Small intestine (tissue), 7 donors: ENCODE data around the gene MTCL1. TPM values are rescaled to one million over a fixed set of nuclear protein-coding genes. Genes with fewer than 3 reads are reported as not detected.
"Not testable (repeated sequence)": the region's sequence is repeated elsewhere in the genome, so short reads cannot be mapped to it uniquely, and the experiment has no call there.

Experiments
- DNase-seq, 2 donors: peaks; one replicate each; pipeline versions ENCODE4 v3.0.0 to v3.0.0-alpha.2; 2013
- FAIRE-seq: peaks from 2 replicates; lab custom pipeline; 2012; peaks lifted over from hg19 to GRCh38; lab: Jason Lieb, UNC
- H3K27ac ChIP-seq, 3 donors: one replicate each; pipeline ENCODE4 v1.5.1; 2013; ENCODE audit warnings: low read length in 2 of 3, mild to moderate bottlenecking in 2 of 3, control low read depth in 1 of 3, inconsistent platforms in 1 of 3, low read depth in 1 of 3, moderate library complexity in 1 of 3
- H3K27me3 ChIP-seq, 3 donors: one replicate each; pipeline ENCODE4 v1.6.1; 2013; ENCODE audit warnings: low read length in 3 of 3, inconsistent platforms in 1 of 3; ENCODE audit not compliant: control insufficient read depth in 3 of 3, insufficient read depth in 3 of 3
- H3K36me3 ChIP-seq, 3 donors: one replicate each; pipeline ENCODE4 v1.6.1; 2013; ENCODE audit warnings: low read length in 3 of 3, inconsistent platforms in 1 of 3, low read depth in 1 of 3, mild to moderate bottlenecking in 1 of 3, moderate library complexity in 1 of 3; ENCODE audit not compliant: control insufficient read depth in 3 of 3, insufficient read depth in 2 of 3
- H3K4me1 ChIP-seq, 3 donors: one replicate each; pipeline ENCODE4 v1.6.1; 2013; ENCODE audit warnings: low read length in 2 of 3, inconsistent platforms in 1 of 3, low read depth in 1 of 3, mild to moderate bottlenecking in 1 of 3, moderate library complexity in 1 of 3; ENCODE audit not compliant: control insufficient read depth in 3 of 3, insufficient read depth in 2 of 3
- H3K4me3 ChIP-seq, 3 donors: one replicate each; pipeline ENCODE4 v1.5.1; 2013; ENCODE audit warnings: low read length in 3 of 3, control low read depth in 1 of 3, inconsistent platforms in 1 of 3, low read depth in 1 of 3, mild to moderate bottlenecking in 1 of 3, moderate library complexity in 1 of 3
- H3K9me3 ChIP-seq, 2 donors: one replicate each; pipeline ENCODE4 v1.6.1; 2013; ENCODE audit warnings: low read depth in 1 of 2, low read length in 1 of 2; ENCODE audit not compliant: control insufficient read depth in 2 of 2, insufficient read depth in 1 of 2
- WGBS, 3 donors: extraction: QIAGEN DNeasy Blood & Tissue Kit; methylation state at CpG; one replicate each; pipeline ENCODE4 v1.1.7; 2013; 5-methylcytosine and 5-hydroxymethylcytosine counted together
- polyA plus RNA-seq, 4 donors: library from polyadenylated mRNA; stranded (reverse) in 3 of 4; unstranded in 1 of 4; fragments of 200-250 nt in 3 of 4; fragments of 120-200 nt in 1 of 4; gene quantifications; one replicate each; pipeline versions ENCODE4 v1.2.1 to v1.2.3, GENCODE V29; 2013
- donor health status: healthy with polysubstance abuse.
- donor health status: control.
- donor health status: control.
- donor health status: Bipolar disorder and iron deficiency.
- donor health status: healthy.

The MTCL1 gene
- polyA plus RNA-seq, 4 donors: 2.5 to 12.4 (median 6.0) TPM

DNA sequence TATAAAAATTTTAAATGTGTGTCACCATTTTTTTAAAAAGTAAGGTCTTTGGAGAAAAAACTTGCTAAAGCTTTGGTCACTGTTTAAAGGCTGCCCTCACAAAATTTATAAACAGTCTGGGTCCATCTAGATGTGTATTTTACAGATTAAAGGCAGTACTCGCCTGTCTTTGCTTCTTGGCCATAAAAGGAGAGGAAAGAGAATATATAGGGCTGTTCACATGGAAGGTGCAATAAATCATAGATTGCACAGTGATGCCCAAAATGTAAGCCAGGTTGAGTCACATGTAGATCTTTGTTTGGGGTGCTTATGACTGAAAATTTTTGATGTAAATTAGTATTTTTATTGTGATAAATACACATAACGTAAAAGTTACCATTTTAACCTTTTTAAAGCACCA is 55.6 kb downstream of the MTCL1 start:
- H3K4me3 ChIP-seq: no peak overlapping the region
- 85 to 98% (median 90%) methylated on average over 2 of the region's 2 CpGs for WGBS, 3 donors
- no peaks in the 10 kb centered on the region for H3K27me3 ChIP-seq
- peaks cover 0 to 8% (median 0%) of the 10 kb centered on the region in 3 donors for H3K36me3 ChIP-seq
- DNase-seq (no peak), FAIRE-seq (no peak)
- H3K27ac ChIP-seq: no peak overlapping the region
- peaks cover 0 to 9% of the 10 kb centered on the region in 2 donors for H3K9me3 ChIP-seq
- H3K4me1 ChIP-seq: peaks cover 0 to 5% (median 0%) of the 10 kb centered on the region in 3 donors

GRCh38 chr18:8761535-8761934 is 56.2 kb downstream of the MTCL1 start:
- not testable (repeated sequence) for H3K27me3 ChIP-seq, H3K36me3 ChIP-seq, H3K9me3 ChIP-seq, FAIRE-seq, H3K4me3 ChIP-seq, H3K4me1 ChIP-seq, DNase-seq, H3K27ac ChIP-seq
- 94 to 95% (median 95%) methylated on average over 3 of the region's 3 CpGs for WGBS, 3 donors

- no peak overlapping the region for H3K4me3 ChIP-seq
- FAIRE-seq: no peak
- H3K27ac ChIP-seq: no peak overlapping the region
- WGBS, 3 donors: 85 to 95% (median 86%) methylated on average over 5 of the region's 5 CpGs
- H3K9me3 ChIP-seq: peaks cover 0 to 9% of the 10 kb centered on the region in 2 donors
- peaks cover 0 to 8% (median 0%) of the 10 kb centered on the region in 3 donors for H3K36me3 ChIP-seq
- no peaks in the 10 kb centered on the region for H3K27me3 ChIP-seq
- no peak for DNase-seq
- H3K4me1 ChIP-seq: peaks cover 0 to 5% (median 0%) of the 10 kb centered on the region in 3 donors
Measured at GRCh38 chr18:8762968-8763367, 57.6 kb downstream of the MTCL1 start.

- FAIRE-seq (no peak), DNase-seq (no peak)
- Histone ChIP-seq H3K4me1 (peaks cover 0 to 5% (median 0%) of the 10 kb centered on the region in 3 donors), H3K36me3 (peaks cover 0 to 8% (median 0%) of the 10 kb centered on the region in 3 donors), H3K9me3 (peaks cover 0 to 9% of the 10 kb centered on the region in 2 donors), H3K4me3 (no peak overlapping the region), H3K27me3 (no peaks in the 10 kb centered on the region), H3K27ac (no peak overlapping the region)
- WGBS, 3 donors: 79 to 83% (median 80%) methylated on average over 2 of the region's 2 CpGs
Measured at GRCh38 chr18:8763611-8764010, 58.3 kb downstream of the MTCL1 start.

DNA sequence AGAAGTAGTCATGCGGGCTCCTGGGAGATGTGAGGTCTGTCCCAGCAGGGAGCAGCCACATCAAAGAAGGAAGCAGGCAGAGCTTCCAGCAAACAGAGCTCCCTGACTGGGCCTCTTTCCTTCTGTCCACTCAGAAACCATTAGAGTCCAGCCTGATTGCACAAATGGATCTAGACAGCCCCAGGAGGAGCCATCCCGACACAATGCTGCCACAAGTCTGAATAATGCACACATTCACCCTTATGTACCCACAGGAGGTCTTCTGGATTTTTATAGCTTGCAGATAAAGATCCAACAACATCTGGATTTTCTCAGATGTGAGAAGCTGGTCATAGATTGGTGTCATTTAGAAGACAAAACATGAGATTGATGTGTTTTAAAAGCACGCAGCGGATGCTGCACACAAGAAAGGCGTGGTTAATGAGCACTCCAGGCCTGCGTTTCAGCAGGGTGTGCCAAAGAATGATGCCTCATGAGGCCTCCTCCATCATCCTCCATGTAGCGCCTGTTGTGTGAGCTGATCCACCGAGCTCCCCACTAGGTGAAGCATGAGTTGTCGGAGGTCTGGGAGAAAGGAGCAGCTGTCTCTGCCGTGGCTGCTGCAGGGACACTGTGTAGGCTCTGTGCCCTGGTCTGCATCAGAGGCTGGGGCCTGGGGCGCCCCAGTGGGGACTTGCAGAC is 60.6 kb downstream of the MTCL1 start:
- peaks cover 0 to 9% of the 10 kb centered on the region in 2 donors for H3K9me3 ChIP-seq
- no peak for FAIRE-seq
- peaks cover 0 to 3% (median 0%) of the 10 kb centered on the region in 3 donors for H3K4me1 ChIP-seq
- no peaks in the 10 kb centered on the region for H3K27me3 ChIP-seq
- H3K4me3 ChIP-seq: no peak overlapping the region
- WGBS, 3 donors: 71 to 89% (median 83%) methylated on average over 11 of the region's 11 CpGs
- no peak for DNase-seq
- peak overlapping the region in 1 of 3 donors; percentile 39 for H3K27ac ChIP-seq
- H3K36me3 ChIP-seq: peaks cover 0 to 5% (median 0%) of the 10 kb centered on the region in 3 donors

DNA sequence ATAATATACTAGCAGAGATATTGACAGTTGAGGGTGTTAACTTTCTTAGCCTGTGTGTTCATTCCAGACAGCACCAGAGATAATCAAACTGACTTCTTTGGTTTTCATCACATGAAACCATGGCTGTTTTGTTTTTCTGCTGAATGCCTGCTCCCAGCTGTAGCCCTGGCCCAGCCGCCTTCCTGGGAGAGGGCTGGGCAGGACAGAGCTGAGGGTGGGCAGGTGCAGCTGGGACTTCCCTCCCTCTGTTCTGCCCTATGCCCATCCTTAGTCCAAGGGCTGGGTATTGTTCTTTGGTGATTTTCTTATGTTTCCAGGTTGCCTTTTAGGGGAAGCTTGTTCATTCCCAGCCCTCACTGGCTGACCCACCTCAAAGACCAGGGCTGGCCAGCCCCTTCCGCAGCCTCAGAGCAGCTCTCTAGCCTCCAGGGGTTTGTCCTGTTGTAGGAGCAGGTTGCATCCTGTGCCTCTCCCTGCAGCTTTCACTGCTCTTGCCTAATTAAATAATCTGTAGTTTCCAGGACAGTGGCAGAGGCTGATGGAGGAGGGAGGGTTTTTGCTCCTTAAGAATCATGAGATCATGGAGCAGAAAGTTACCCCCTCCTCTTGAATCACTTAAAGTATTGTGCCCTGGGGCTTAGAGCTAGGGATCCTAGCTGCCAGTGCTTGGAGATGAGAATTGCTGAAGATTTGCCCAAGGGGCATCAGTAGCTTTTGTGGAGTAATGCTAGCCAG is 61.4 kb downstream of the MTCL1 start:
- peaks cover 0 to 3% (median 0%) of the 10 kb centered on the region in 3 donors for H3K4me1 ChIP-seq
- DNase-seq (no peak), FAIRE-seq (no peak)
- WGBS, 3 donors: 73 to 79% (median 78%) methylated on average over 2 of the region's 2 CpGs
- peak overlapping the region in 1 of 3 donors; percentile 39 for H3K27ac ChIP-seq
- H3K9me3 ChIP-seq: peaks cover 0 to 5% of the 10 kb centered on the region in 2 donors
- no peak overlapping the region for H3K4me3 ChIP-seq
- no peaks in the 10 kb centered on the region for H3K27me3 ChIP-seq
- H3K36me3 ChIP-seq: peaks cover 0 to 5% (median 0%) of the 10 kb centered on the region in 3 donors

DNA sequence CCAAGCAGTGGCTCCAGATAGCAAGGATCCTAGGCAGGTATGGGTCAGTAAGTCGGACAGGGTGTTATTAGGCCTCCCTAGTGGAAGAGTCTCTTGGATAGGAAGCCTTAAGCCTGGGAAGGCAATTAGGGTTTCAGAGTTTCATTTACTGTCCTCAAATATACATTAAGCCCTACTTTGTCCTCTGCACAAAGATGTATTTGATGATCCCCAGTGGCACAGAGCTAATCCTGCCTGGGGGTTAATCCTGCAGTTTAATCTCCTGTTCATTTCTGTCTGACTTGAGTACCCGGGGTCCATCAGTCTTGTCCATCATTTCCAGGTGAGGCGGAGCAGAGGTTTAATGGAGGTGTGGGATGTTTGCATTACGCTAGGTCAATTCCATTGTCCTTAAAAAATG is 62.0 kb downstream of the MTCL1 start:
- DNase-seq (no peak), FAIRE-seq (no peak)
- no peak overlapping the region for H3K27ac ChIP-seq
- peaks cover 0 to 3% (median 0%) of the 10 kb centered on the region in 3 donors for H3K4me1 ChIP-seq
- no peaks in the 10 kb centered on the region for H3K27me3 ChIP-seq
- peaks cover 0 to 5% (median 0%) of the 10 kb centered on the region in 3 donors for H3K36me3 ChIP-seq
- WGBS, 3 donors: 91 to 95% (median 92%) methylated on average over 4 of the region's 4 CpGs
- H3K9me3 ChIP-seq: peaks cover 0 to 1% of the 10 kb centered on the region in 2 donors
- H3K4me3 ChIP-seq: no peak overlapping the region

DNA sequence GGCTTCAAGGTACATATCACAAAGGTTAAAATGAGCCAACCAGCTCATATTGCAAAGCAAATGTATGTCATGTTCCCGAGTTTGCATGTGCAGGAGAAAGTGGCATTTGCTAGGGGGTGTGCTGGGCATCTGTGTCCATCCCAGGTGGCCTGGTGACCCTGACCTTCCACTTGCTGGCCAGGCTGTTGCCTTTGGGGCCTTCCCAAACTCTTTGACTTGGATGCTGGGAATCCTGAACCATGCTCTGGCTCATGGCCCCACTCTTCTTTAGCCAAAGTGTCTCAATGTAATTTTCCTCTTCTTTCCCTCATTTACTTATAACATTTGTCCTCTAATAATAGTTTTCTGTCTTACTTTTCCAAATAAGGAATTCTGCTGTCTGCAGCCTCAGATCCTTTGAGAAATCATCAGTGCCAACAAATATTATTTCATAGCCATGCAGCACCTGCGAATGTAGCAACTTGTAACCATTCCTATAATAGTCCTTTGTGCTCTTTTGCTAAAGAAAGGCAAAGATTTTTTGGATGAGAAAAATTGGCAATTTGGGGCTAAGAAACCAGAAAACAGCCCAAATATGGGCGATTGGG is 64.2 kb downstream of the MTCL1 start:
- WGBS, 3 donors: 80 to 90% (median 87%) methylated on average over 3 of the region's 3 CpGs
- no peak for FAIRE-seq
- Histone ChIP-seq H3K9me3 (no peaks in the 10 kb centered on the region), H3K4me3 (no peak overlapping the region), H3K27me3 (no peaks in the 10 kb centered on the region), H3K27ac (no peak overlapping the region), H3K36me3 (no peaks in the 10 kb centered on the region), H3K4me1 (peaks cover 0 to 3% (median 0%) of the 10 kb centered on the region in 3 donors)
- no peak for DNase-seq
